K562 (cell line): ENCODE data around the gene PEAR1. TPM values are rescaled to one million over a fixed set of nuclear protein-coding genes. Genes with fewer than 3 reads are reported as not detected.

Experiments used
- BRD4 ChIP-seq: fragments of 200-600 bp; sonication (generic); IDR thresholded peaks from 2 replicates; pipeline ENCODE4 v1.6.1; 2017; ENCODE audit warnings: inconsistent platforms
- CBX1 ChIP-seq: sonication (generic); IDR thresholded peaks from 2 replicates; pipeline ENCODE4 v1.6.1; 2016; ENCODE audit warnings: antibody characterized with exemption, low read depth, mild to moderate bottlenecking
- DIDO1 ChIP-seq: fragments of 450-650 bp; IDR thresholded peaks from 2 replicates; pipeline ENCODE4 v1.6.1; 2016; ENCODE audit warnings: low read depth, missing biosample characterization, missing genetic modification characterization
- ELF2 ChIP-seq: fragments of 250-450 bp; sonication (Bioruptor Pico); IDR thresholded peaks from 2 replicates; pipeline ENCODE4 v1.5.0; 2021; ENCODE audit warnings: mild to moderate bottlenecking
- FOXK1 ChIP-seq: sonication (generic); formaldehyde crosslinking; IDR thresholded peaks from 2 replicates; pipeline ENCODE4 v1.8.0; 2022; ENCODE audit warnings: missing genetic modification reagents, mild to moderate bottlenecking, borderline replicate concordance
- FOXP1 ChIP-seq: sonication (generic); formaldehyde crosslinking; IDR thresholded peaks from 2 replicates; pipeline ENCODE4 v1.8.0; 2022; ENCODE audit warnings: mild to moderate bottlenecking, missing genetic modification reagents
- HSF4 ChIP-seq: fragments of 250-450 bp; sonication (Bioruptor Pico); IDR thresholded peaks from 2 replicates; pipeline ENCODE4 v2.1.2; 2022; ENCODE audit warnings: mild to moderate bottlenecking, moderate library complexity, borderline replicate concordance
- ILK ChIP-seq: fragments of 450-650 bp; IDR thresholded peaks from 2 replicates; pipeline ENCODE4 v1.6.1; 2016; ENCODE audit warnings: missing genetic modification characterization, low read depth, mild to moderate bottlenecking, missing compliant biosample characterization, moderate library complexity, borderline replicate concordance
- LCOR ChIP-seq: sonication (generic); formaldehyde crosslinking; IDR thresholded peaks from 2 replicates; pipeline ENCODE4 v1.8.0; 2022; ENCODE audit warnings: mild to moderate bottlenecking, missing genetic modification reagents
- MTF1 ChIP-seq: fragments of 250-450 bp; sonication (Bioruptor Pico); IDR thresholded peaks from 2 replicates; pipeline ENCODE4 v1.9.0; 2021; ENCODE audit warnings: moderate library complexity, mild to moderate bottlenecking, inconsistent platforms, borderline replicate concordance
- NBN ChIP-seq: fragments of 450-650 bp; IDR thresholded peaks from 2 replicates; pipeline ENCODE4 v1.6.1; 2016; ENCODE audit warnings: low read depth, mild to moderate bottlenecking
- RFX1 ChIP-seq: fragments of 450-650 bp; IDR thresholded peaks from 2 replicates; pipeline ENCODE4 v1.6.1; 2016; ENCODE audit warnings: mild to moderate bottlenecking, moderate library complexity
- ZKSCAN8 ChIP-seq: fragments of 200-800 bp; sonication (Bioruptor generic); IDR thresholded peaks from 2 replicates; pipeline ENCODE4 v1.6.1; 2016; ENCODE audit warnings: missing genetic modification characterization, missing compliant biosample characterization
- ZNF311 ChIP-seq: fragments of 250-450 bp; sonication (Bioruptor Pico); IDR thresholded peaks from 2 replicates; pipeline ENCODE4 v1.4.0; 2020; ENCODE audit warnings: mild to moderate bottlenecking, moderate library complexity
- ZNF384 ChIP-seq: IDR thresholded peaks from 2 replicates; pipeline ENCODE4 v1.6.1; 2012; ENCODE audit warnings: low read depth, low read length, improper control_type of control experiment
- ZNF445 ChIP-seq: fragments of 250-450 bp; sonication (Bioruptor Pico); IDR thresholded peaks from 2 replicates; pipeline ENCODE4 v1.4.0; 2020; ENCODE audit warnings: low read depth, mild to moderate bottlenecking, moderate library complexity
- ZNF707 ChIP-seq: fragments of 250-450 bp; sonication (Bioruptor Pico); conservative IDR thresholded peaks from 2 replicates; pipeline ENCODE4 v1.8.0; 2022; ENCODE audit warnings: inconsistent platforms, mild to moderate bottlenecking, moderate library complexity
- ZNF785 ChIP-seq: fragments of 250-450 bp; sonication (Bioruptor Pico); IDR thresholded peaks from 2 replicates; pipeline ENCODE4 v1.4.0; 2020; ENCODE audit warnings: mild to moderate bottlenecking
- polyA plus RNA-seq, 8 experiments: library from polyadenylated mRNA; depleted of rRNA in 4 of 8; stranded (reverse) in 5 of 8; unstranded in 3 of 8; fragments of >200 nt; fragmentation: Nextera tagmentation in 2 of 8; fragmentation: Illumina TruSeq in 1 of 8; extraction: Ambion mirVana in 2 of 8; extraction: Trizol in 1 of 8; gene quantifications; 2 replicates each; pipeline versions ENCODE4 v1.2.1 to v1.2.3, GENCODE V29; 2011 to 2014; ENCODE audit warnings: inconsistent platforms in 1 of 8, missing spikeins in 1 of 8
- total RNA-seq, 7 experiments: library from RNA; depleted of rRNA in 6 of 7; stranded (reverse); fragments of >200 nt in 6 of 7; fragmentation: Illumina TruSeq in 2 of 7; extraction: Trizol in 2 of 7; gene quantifications; 2 replicates each; pipeline versions ENCODE4 v1.2.1 to v1.2.3, GENCODE V29; 2011 to 2021; ENCODE audit warnings: low replicate concordance in 1 of 7
- TF ChIP-seq, protein P1 (sequence below), 2 experiments: fragments of 450-650 bp; IDR thresholded peaks; 2 replicates each; pipeline ENCODE4 v1.6.1; 2016; ENCODE audit warnings: mild to moderate bottlenecking in 2 of 2, borderline replicate concordance in 1 of 2, low read depth in 1 of 2, moderate library complexity in 1 of 2
- TF ChIP-seq, protein P2 (sequence below): IDR thresholded peaks from 2 replicates; pipeline ENCODE4 v1.6.1; 2014; ENCODE audit warnings: antibody characterized with exemption

PEAR1 gene
- total and polyA plus RNA-seq, 9 of the 15 experiments (the other 6 are each of a cell fraction or from before 2014, with no cell fraction given), result 0.87 to 13.9 (median 6.1) TPM

DNA sequence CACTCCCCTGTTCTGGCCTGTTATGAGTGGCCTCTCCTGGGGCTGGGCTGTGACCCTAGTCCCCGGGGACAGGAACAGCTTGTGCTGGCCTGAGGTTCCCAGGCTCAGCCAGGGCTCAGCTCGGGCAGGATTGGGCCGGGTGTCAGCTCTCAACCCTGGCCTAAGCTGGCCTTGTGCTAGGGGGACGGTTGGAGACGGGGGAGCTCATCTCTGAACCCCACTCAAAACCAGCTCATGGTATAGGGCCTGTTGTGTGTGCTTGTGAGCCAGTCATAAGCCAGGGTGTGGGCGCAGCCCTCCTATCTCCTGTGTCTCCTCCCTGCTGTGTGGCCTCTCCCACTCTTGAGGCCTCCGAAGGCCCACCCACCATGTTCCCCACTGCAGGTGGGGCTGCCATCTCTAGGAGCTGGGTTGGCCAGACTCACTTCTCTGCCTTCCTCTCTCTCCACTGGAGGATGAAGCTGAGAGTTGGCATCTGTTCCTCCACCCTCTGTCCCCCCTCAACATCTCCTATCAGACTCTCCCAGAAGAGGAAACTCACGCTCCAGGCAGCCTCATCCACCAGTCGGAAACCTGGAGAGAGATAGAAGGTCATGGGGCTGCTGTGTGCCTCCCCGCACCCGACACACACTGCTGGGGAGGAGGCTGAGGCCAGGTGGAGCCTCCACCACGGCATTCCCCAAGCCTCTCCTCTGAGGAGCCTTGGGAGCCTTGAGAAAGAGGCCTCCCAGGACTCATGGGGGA is 1.4 kb downstream of the PEAR1 start (continued):
- TF ChIP-seq, protein P1, sequence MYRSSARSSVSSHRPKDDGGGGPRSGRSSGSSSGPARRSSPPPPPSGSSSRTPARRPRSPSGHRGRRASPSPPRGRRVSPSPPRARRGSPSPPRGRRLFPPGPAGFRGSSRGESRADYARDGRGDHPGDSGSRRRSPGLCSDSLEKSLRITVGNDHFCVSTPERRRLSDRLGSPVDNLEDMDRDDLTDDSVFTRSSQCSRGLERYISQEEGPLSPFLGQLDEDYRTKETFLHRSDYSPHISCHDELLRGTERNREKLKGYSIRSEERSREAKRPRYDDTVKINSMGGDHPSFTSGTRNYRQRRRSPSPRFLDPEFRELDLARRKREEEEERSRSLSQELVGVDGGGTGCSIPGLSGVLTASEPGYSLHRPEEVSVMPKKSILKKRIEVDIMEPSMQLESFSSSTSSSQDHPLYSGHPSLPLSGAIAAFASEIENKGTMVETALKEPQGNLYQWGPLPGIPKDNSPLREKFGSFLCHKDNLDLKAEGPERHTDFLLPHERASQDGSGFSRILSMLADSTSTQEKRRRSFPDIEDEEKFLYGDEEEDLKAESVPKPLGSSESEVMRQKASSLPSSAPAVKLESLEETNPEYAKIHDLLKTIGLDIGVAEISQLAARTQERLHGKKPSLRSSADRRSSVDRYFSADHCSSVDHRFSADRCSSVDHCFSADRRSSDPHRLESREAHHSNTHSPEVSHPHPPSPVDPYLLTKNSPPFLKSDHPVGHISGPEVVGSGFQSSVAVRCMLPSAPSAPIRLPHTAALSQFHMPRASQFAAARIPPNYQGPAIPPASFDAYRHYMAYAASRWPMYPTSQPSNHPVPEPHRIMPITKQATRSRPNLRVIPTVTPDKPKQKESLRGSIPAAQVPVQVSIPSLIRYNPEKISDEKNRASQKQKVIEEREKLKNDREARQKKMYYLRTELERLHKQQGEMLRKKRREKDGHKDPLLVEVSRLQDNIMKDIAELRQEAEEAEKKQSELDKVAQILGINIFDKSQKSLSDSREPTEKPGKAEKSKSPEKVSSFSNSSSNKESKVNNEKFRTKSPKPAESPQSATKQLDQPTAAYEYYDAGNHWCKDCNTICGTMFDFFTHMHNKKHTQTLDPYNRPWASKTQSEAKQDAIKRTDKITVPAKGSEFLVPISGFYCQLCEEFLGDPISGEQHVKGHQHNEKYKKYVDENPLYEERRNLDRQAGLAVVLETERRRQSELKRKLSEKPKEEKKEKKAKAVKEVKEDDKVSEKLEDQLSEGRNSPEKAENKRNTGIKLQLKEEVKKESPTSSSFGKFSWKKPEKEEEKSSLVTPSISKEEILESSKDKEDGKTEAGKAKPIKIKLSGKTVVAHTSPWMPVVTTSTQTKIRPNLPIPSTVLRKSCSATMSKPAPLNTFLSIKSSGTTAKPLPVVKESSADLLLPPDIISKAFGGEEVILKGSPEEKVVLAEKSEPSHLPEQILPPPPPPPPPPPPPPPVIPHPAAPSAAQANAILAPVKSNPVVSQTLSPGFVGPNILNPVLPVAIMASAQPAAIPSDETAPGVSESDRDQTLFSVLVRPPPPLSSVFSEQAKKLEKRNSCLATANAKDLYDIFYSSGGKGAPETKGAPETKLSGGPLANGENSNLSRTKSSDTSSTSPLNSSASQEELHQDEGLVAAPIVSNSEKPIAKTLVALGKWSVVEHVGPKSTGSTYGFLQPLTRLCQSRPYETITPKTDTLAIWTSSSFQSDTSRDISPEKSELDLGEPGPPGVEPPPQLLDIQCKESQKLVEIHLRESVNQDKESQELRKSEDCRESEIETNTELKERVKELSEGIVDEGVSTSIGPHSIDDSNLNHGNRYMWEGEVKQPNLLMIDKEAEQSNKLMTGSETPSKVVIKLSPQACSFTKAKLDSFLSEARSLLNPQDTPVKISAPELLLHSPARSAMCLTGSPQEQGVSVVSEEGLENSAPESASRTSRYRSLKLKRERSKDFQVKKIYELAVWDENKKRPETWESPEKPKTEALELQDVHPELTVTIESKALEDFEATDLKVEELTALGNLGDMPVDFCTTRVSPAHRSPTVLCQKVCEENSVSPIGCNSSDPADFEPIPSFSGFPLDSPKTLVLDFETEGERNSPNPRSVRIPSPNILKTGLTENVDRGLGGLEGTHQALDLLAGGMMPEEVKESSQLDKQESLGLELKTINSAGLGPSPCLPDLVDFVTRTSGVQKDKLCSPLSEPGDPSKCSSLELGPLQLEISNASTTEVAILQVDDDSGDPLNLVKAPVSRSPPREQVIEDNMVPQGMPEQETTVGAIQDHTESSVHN (IDR thresholded peaks at IDR 0.05; ENCODE audit: borderline replicate concordance in 1 of 2, low read depth in 1 of 2), result no peak
- no peak for TF ChIP-seq DIDO1 (tag)
- TF ChIP-seq, protein P2, sequence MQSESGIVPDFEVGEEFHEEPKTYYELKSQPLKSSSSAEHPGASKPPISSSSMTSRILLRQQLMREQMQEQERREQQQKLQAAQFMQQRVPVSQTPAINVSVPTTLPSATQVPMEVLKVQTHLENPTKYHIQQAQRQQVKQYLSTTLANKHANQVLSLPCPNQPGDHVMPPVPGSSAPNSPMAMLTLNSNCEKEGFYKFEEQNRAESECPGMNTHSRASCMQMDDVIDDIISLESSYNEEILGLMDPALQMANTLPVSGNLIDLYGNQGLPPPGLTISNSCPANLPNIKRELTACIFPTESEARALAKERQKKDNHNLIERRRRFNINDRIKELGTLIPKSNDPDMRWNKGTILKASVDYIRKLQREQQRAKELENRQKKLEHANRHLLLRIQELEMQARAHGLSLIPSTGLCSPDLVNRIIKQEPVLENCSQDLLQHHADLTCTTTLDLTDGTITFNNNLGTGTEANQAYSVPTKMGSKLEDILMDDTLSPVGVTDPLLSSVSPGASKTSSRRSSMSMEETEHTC, result peak; percentile 66; the same call in 1 of the 2 replicates
- no peak for TF ChIP-seq ZNF384
- no peak for TF ChIP-seq MTF1 (CRISPR knock-in tag)
- TF ChIP-seq ZNF311, result no peak
- TF ChIP-seq ZKSCAN8, result no peak
- TF ChIP-seq ZNF785 (CRISPR knock-in tag), result no peak
- TF ChIP-seq LCOR (CRISPR knock-in tag), result no peak
- 0 out of 2 replicates have a peak, but pooled peaks have one; percentile 23 for TF ChIP-seq ELF2 (CRISPR knock-in tag)
- TF ChIP-seq NBN, result no peak
- TF ChIP-seq ZNF707 (CRISPR knock-in tag), result no peak
- TF ChIP-seq ZNF445 (CRISPR knock-in tag), result no peak
- no peak for TF ChIP-seq BRD4
- no peak for TF ChIP-seq FOXP1 (CRISPR knock-in tag)
- TF ChIP-seq RFX1, result no peak
- TF ChIP-seq CBX1, result no peak
- TF ChIP-seq ILK, result no peak
- no peak for TF ChIP-seq FOXK1 (CRISPR knock-in tag)
- TF ChIP-seq HSF4 (CRISPR knock-in tag), result no peak
